Activated gamma-delta T cell treated with Interleukin-2 at 50 U/mL for 16 hours (primary cell): ENCODE measurements around the gene CPA1.
A peak's percentile ranks its signal among the peaks of the same experiment; 100 is the strongest.
"Not testable (repeated sequence)": the region's sequence is repeated elsewhere in the genome, so short reads cannot be mapped to it uniquely, and the experiment has no call there.

Experiments used
- DNase-seq: peaks from one replicate; pipeline ENCODE4 v3.0.0-alpha.2; 2020

Gene CPA1

DNA sequence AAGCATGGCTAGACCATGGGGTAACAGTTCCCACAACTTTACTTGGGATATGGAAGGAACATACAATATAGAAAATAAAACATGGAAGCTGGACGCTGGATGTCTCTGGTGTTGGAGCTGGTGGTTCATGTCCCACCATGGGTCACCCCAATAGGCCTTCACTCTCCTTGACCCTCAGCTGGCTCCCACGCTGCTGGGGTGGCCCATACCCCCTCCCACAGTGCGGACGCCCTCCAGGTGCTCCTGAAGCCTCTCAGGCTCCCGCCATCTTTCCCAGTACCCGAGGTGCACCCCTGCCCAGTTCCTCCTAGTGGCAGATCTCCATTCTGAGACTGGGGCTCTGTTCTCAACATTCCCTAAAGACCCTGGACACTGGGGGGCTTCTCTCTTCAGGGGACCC is 5.8 kb upstream of the CPA1 start:
- no peak for DNase-seq

- DNase-seq = not testable (repeated sequence)
Observed at GRCh38 chr7:130376461-130376860, 3.8 kb upstream of the CPA1 start.

- no peak for DNase-seq
Observed at GRCh38 chr7:130377178-130377577, 3.1 kb upstream of the CPA1 start.

GRCh38 chr7:130379019-130379418 is 1.3 kb upstream of the CPA1 start:
- no peak for DNase-seq

GRCh38 chr7:130379532-130379920 is 768 bp upstream of the CPA1 start:
- DNase-seq = no peak

- no peak for DNase-seq
Observed at GRCh38 chr7:130380861-130381455, 664 bp downstream of the CPA1 start.

DNA sequence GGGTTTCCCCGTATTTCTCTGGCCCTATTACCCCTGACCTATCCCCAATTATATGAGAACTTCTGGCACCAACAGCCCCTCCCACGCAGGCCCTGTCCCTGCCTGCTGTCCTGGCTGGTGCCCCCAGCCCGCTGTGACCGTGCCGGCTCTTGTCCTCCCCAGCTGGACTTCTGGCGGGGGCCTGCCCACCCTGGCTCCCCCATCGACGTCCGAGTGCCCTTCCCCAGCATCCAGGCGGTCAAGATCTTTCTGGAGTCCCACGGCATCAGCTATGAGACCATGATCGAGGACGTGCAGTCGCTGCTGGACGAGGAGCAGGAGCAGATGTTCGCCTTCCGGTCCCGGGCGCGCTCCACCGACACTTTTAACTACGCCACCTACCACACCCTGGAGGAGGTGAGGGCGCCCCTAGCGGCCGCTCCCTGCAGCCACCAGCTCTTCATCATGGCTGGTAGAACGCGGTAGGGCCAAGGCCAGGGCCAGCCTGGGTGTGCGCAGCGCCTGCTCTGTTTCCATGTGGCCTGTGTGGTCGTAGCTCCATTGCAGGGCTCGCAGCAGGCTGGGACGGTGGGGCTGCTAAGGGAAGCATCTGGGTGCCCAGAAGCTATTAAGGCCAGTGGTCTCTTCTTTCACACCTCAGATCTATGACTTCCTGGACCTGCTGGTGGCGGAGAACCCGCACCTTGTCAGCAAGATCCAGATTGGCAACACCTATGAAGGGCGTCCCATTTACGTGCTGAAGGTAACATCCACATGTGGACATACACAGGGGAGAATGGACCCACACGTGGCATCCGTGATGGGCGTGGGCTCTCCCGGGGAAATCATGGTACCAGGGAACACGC is 1.4 kb downstream of the CPA1 start:
- no peak for DNase-seq

DNA sequence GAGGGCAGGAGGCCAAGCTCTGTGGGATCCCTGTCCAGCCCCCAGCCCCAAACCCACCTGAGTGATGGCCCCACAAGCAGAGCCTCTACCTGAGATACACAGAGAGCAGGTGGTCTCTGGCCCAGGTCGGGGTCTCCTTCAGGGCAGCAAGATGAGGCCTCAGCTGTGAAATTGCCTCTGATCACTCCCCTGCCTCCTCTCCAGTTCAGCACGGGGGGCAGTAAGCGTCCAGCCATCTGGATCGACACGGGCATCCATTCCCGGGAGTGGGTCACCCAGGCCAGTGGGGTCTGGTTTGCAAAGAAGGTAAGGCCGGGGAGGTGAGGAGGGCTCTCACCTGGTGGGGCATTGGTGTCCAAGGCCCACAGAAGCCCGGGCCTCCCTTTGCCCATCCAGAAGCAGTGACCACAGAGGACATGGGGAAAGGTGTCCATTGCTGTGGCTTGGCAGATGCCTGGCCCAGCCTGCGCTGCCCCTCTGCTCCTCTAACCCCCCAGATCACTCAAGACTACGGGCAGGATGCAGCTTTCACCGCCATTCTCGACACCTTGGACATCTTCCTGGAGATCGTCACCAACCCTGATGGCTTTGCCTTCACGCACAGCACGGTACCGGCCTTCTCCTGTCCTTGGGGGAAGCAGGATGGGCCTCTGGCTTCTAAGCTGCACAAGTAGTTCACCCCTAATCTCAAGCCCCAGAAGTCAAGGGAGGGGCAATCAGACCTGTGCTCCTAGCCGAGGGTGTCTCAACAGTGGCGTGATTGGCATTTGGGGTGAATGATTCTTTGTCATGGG is 3.1 kb downstream of the CPA1 start:
- no peak for DNase-seq

- DNase-seq = no peak
Observed at GRCh38 chr7:130384371-130384801, 4.1 kb downstream of the CPA1 start.

DNA sequence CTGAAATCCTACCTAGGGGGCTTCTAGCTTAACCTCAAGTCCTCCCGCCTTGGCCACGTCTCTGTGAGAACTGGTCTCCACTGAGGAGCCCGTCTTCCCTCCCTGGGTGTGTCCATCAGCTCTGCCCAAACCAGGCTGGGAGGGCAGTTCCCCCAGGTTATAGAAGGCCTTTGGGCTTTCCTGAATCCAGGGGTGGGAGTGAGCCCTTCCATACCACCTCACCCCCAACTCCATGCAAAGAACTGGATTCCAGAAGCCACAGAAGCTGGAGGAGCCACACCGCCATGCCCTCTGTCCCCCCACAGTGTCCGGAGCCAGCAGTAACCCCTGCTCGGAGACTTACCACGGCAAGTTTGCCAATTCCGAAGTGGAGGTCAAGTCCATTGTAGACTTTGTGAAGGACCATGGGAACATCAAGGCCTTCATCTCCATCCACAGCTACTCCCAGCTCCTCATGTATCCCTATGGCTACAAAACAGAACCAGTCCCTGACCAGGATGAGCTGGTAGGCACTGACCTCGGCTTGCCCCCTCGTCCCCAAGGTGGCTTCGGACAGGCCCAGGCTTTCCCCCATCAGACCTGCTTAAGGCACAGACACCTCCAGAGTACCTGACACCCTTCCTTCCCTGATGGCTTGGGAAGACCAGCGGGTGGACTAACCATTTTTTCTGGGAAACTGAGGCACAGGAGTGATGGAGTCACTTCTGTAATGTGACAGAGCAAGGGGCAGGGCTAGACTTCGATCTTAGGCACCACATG is 4.7 kb downstream of the CPA1 start:
- no peak for DNase-seq

DNA sequence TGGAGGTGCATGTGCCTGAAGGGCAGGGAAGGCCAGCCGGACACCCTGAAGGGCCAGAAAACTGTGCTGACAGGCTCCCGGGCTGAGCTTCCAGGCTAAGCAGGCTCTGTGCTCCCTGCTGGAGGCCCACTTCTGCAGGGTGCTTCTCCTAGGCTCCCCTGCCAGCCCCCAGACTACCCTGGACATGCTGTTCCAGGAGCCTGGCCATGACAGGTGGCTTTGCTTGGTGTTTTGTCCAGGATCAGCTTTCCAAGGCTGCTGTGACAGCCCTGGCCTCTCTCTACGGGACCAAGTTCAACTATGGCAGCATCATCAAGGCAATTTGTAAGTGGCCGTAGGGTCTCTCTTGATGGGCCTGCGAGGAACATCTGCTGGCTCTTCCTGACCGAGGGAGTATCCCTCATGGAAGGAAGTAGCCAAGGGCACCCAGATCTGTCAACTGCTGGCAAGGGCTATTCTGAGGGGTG is 5.3 kb downstream of the CPA1 start:
- no peak for DNase-seq

DNA sequence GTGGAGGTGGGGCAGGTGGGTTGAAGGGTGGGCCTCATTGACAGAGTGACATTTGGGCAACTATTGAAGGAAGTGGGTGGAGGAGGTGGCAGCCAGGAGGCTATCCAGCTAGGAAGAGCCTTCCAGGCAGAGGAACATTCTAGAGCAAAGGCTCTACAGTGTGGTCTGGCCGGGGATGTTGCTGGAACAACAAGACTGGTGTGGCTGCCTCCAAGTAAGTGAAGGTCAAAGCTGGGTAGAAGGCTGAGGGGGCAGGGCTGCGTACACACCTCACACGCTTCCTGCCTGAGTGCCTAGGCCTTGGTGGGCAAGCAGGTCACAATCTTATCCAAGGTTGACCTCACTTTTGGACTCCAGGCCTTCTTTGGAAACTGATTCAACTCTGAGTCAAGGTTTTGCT is 6.6 kb downstream of the CPA1 start:
- no peak for DNase-seq

- no peak for DNase-seq
Observed at GRCh38 chr7:130387306-130387627, 7.0 kb downstream of the CPA1 start.

DNA sequence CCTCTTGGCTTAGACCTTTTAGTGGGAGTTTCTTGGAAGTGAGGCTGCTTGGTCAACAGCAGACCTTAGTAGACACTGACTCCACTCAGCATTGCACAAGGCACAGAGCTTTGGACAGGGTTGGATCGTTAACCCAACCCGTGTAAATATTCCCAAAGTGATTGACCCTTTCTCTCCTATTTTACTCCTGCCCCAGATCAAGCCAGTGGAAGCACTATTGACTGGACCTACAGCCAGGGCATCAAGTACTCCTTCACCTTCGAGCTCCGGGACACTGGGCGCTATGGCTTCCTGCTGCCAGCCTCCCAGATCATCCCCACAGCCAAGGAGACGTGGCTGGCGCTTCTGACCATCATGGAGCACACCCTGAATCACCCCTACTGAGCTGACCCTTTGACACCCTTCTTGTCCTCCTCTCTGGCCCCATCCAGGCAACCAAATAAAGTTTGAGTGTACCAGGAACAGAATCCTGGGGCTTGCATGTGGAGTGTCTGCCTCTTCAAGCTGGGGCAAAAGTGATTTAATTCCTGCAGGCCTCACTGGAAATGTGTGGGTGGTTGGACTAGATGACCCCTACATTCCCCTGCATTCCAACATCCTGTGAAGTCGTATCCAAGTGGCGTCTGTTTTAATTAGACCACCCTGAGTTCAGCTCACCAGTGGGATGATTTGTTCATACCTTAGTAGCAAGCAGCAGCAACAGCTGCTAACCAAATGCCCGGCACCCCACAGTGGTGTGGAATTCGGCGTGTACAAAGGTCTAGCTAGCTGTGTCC is 7.5 kb downstream of the CPA1 start:
- no peak for DNase-seq

GRCh38 chr7:130388671-130389070 is 8.4 kb downstream of the CPA1 start:
- DNase-seq = no peak

DNA sequence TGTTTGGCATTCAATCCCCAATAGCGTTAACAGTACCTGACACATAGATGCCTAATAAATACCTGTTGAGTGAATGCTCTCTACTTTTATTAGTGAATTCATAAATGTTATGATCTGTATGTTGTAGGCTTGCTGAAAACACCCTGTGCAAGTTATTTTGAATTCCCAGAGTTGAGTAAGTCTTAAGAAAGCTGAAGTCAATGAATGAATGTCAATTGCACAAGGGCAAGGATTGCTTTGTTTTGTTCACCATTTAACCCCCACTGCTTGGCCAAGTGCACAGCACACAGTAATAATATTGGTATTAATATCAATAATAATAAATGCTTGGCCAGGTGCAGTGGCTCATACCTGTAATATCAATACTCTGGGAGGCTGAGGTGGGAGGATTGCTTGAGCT is 10.2 kb downstream of the CPA1 start:
- no peak for DNase-seq

DNA sequence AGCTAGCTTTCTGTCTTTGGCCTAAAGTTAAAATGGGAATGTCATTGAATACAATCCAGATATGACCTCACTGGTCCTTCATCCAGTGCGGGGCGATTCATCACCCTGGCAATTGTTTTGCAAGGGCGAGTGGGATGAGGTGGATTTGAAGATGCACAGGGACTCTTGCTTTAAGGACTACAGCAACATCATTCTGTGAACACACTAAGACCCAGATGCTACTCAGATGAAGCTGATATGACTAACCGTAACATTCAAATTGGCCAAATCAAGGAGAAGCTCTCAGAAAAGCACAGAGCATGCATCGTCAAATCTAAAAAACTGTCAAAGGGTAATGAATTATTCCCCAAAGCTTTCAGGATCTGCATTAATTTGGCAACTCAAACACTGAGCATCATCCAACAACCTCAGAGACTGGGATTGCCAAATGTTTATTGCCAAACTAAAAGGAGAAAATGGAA is 12.8 kb downstream of the CPA1 start:
- no peak for DNase-seq

GRCh38 chr7:130393841-130394411 is 13.6 kb downstream of the CPA1 start:
- DNase-seq = no peak

DNA sequence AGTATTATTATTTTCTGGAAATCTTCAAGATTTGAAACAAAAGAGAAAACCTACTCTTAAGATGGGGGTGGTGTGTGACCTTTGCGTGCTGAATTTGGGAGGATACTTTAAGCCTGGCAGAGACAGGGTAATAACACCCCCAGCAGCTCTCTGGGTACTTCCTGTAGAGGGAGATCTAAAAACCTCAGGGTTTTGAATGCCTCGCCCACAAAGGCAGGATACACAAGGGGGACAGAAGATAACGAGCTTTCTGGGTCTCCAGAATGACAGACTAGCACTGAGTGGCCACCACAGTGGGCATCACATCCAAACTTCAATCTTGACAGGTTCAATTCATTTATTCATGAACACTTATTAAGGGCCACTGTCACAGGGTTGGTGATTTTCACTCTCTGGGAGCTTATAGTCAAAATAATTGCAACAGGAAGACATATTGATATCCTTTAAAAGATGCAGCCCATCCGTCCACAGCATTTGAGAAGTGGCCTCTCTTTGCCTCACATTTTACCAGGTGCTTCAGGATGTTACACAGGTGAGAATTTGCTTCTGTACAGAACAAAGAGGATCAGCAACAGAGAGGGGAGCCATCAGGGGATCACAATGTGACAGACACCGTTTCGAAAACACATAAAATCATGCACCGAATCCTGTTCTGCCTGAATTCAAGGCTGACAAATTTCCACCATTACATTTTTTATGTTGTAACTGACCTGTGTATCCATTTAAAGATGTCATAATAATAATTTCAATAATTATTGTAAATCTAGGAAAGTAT is 14.3 kb downstream of the CPA1 start:
- DNase-seq = peak; percentile 38

GRCh38 chr7:130395421-130395820 is 15.1 kb downstream of the CPA1 start:
- DNase-seq = no peak

DNA sequence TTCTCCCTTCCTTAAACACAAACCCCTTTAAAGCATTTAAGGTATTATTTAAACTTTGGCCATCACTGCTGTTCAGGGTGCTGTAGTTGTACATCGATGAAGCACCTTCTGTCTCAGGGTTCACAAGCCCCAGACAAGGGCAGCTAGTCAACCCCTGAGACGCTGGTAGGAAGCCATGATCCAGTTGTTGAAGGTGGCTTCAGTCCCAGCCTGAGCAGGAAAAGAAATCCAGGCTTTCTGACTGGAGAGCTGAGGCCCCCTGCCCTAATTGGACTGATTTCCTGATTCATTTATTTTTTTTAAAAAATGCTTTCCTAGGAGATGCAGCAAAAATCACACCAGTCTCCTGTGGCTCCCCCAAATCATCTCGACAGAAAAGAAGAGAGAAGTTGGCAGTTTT is 15.8 kb downstream of the CPA1 start:
- no peak for DNase-seq
